GM12892 (cell line): Measurements from ENCODE around the gene C10orf95. TPM values are rescaled to one million over a fixed set of nuclear protein-coding genes. Genes with fewer than 3 reads are reported as not detected.
"Not testable (repeated sequence)": the region's sequence is repeated elsewhere in the genome, so short reads cannot be mapped to it uniquely, and the experiment has no call there.

Experiments used
- DNase-seq: peaks from one replicate; pipeline ENCODE4 v3.0.0; 2011; ENCODE audit not compliant: insufficient read length
- FAIRE-seq: peaks from 2 replicates; lab custom pipeline; 2011; peaks lifted over from hg19 to GRCh38; lab: Jason Lieb, UNC
- POLR2A ChIP-seq: IDR thresholded peaks from 2 replicates; pipeline ENCODE4 v1.6.1; 2011; ENCODE audit warnings: low read depth, low read length, control low read depth
- POLR2AphosphoS5 ChIP-seq: IDR thresholded peaks from 2 replicates; pipeline ENCODE4 v1.6.1; 2011; ENCODE audit warnings: low read depth, low read length, control low read depth
- TAF1 ChIP-seq: IDR thresholded peaks from 2 replicates; pipeline ENCODE4 v1.6.1; 2011; ENCODE audit warnings: low read depth, mild to moderate bottlenecking, control low read depth, low read length, borderline replicate concordance
- polyA plus RNA-seq: library from polyadenylated mRNA; unstranded; fragments of >200 nt; gene quantifications from one replicate; pipeline ENCODE4 v1.2.1, GENCODE V29; 2012; ENCODE audit warnings: missing spikeins, inconsistent platforms; ENCODE audit not compliant: missing spikeins

C10orf95 gene
- 0.30 TPM for polyA plus RNA-seq

- no peak for DNase-seq
These were observed at the start of gene C10orf95 for GRCh38 chr10:102451105-102451969. Gene C10orf95, minus strand, starts transcription at chr10:102451543. Its CDS starts 450 bp downstream, at chr10:102451093.

GRCh38 chr10:102500686-102501085, 49.3 kb upstream of the C10orf95 start:
- not testable (repeated sequence) for FAIRE-seq, DNase-seq

More at GRCh38 chr10:102451105-102451969, at the start of gene C10orf95:
- FAIRE-seq = no peak
- no peak for TF ChIP-seq TAF1
- no peak for TF ChIP-seq POLR2AphosphoS5
- no peak for TF ChIP-seq POLR2A

- TF ChIP-seq POLR2AphosphoS5 (no peak), POLR2A (no peak), TAF1 (no peak)
- DNase-seq = no peak
- FAIRE-seq = no peak
These were observed 48.0 kb upstream of the C10orf95 start for GRCh38 chr10:102499356-102499755.

GRCh38 chr10:102497545-102497944, 46.2 kb upstream of the C10orf95 start:
- FAIRE-seq = no peak
- no peak for DNase-seq
- TF ChIP-seq TAF1 (no peak), POLR2AphosphoS5 (no peak), POLR2A (no peak)

GRCh38 chr10:102493771-102494170, 42.4 kb upstream of the C10orf95 start:
- DNase-seq = no peak
- TF ChIP-seq POLR2A (no peak), TAF1 (no peak), POLR2AphosphoS5 (no peak)
- FAIRE-seq = no peak

- no peak for TF ChIP-seq TAF1
- TF ChIP-seq POLR2A = no peak
- TF ChIP-seq POLR2AphosphoS5 = no peak
- DNase-seq (no peak), FAIRE-seq (no peak)
These were observed 41.6 kb upstream of the C10orf95 start for GRCh38 chr10:102492983-102493382.

- no peak for FAIRE-seq
- TF ChIP-seq POLR2AphosphoS5 (no peak), TAF1 (no peak), POLR2A (no peak)
- DNase-seq = no peak
These were observed 41.1 kb upstream of the C10orf95 start for GRCh38 chr10:102492344-102492939.

GRCh38 chr10:102491136-102491535, 39.8 kb upstream of the C10orf95 start:
- DNase-seq (no peak), FAIRE-seq (no peak)
- TF ChIP-seq POLR2A (no peak), TAF1 (no peak), POLR2AphosphoS5 (no peak)

GRCh38 chr10:102485093-102485784, 33.9 kb upstream of the C10orf95 start:
- TF ChIP-seq POLR2AphosphoS5 (no peak), TAF1 (no peak), POLR2A (no peak)
- FAIRE-seq = no peak

GRCh38 chr10:102484021-102484420, 32.7 kb upstream of the C10orf95 start:
- FAIRE-seq (no peak), DNase-seq (no peak)
- TF ChIP-seq TAF1 (no peak), POLR2A (no peak), POLR2AphosphoS5 (no peak)

More at GRCh38 chr10:102485093-102485784, 33.9 kb upstream of the C10orf95 start:
- DNase-seq = no peak

- DNase-seq = no peak
- TF ChIP-seq POLR2AphosphoS5 (no peak), TAF1 (no peak), POLR2A (no peak)
- no peak for FAIRE-seq
These were observed 29.1 kb upstream of the C10orf95 start for GRCh38 chr10:102480396-102480795.

- no peak for TF ChIP-seq TAF1
- TF ChIP-seq POLR2AphosphoS5 = no peak
- no peak for TF ChIP-seq POLR2A
- no peak for DNase-seq
- no peak for FAIRE-seq
These were observed 28.3 kb upstream of the C10orf95 start for GRCh38 chr10:102479651-102480050.
